Transverse colon (tissue), 4 donors: ENCODE data around the gene FAXDC2. TPM values are rescaled to one million over a fixed set of nuclear protein-coding genes. Genes with fewer than 3 reads are reported as not detected.
A peak's percentile ranks its signal among the peaks of the same experiment; 100 is the strongest.

Experiments
- DNase-seq: peaks from one replicate; pipeline ENCODE4 v3.0.0-alpha.2; 2019
- H3K27ac ChIP-seq, 4 donors: fragments of 200-600 bp; sonication (generic); 2 replicates each; pipeline ENCODE4 v1.5.1; 2016 to 2018; ENCODE audit warnings: inconsistent platforms in 4 of 4
- H3K27me3 ChIP-seq: fragments of 200-600 bp; sonication (generic); 2 replicates; pipeline ENCODE4 v1.5.1; 2017; ENCODE audit warnings: inconsistent platforms
- H3K36me3 ChIP-seq, 4 donors: fragments of 200-600 bp; sonication (generic); 2 replicates each; pipeline ENCODE4 v1.5.1; 2017 to 2019; ENCODE audit warnings: inconsistent platforms in 4 of 4
- H3K4me1 ChIP-seq, 4 donors: fragments of 200-600 bp; sonication (generic); 2 replicates each; pipeline ENCODE4 v1.5.1; 2017 to 2020; ENCODE audit warnings: inconsistent platforms in 4 of 4
- H3K4me3 ChIP-seq, 4 donors: fragments of 200-600 bp; sonication (generic); 1 replicate in 1 of 4; 2 replicates in 3 of 4; pipeline versions ENCODE4 v1.5.1 to v1.6.1; 2017 to 2019; ENCODE audit warnings: inconsistent platforms in 4 of 4
- H3K9me3 ChIP-seq, 2 donors: fragments of 200-600 bp; sonication (generic); 2 replicates each; pipeline ENCODE4 v1.5.1; 2017 to 2019; ENCODE audit warnings: inconsistent platforms in 2 of 2
- CTCF ChIP-seq, 5 experiments: fragments of 200-600 bp in 3 of 5; fragments of 450-650 bp in 2 of 5; sonication (generic) in 3 of 5; IDR thresholded peaks; 1 replicate in 2 of 5; 2 replicates in 3 of 5; pipeline ENCODE4 v1.5.1; 2016 to 2017; ENCODE audit warnings: antibody characterized with exemption in 5 of 5, inconsistent platforms in 3 of 5, mild to moderate bottlenecking in 2 of 5, moderate library complexity in 1 of 5
- EP300 ChIP-seq: sonication (generic); formaldehyde crosslinking; IDR thresholded peaks from one replicate; pipeline ENCODE4 v1.6.1; 2017; ENCODE audit warnings: antibody characterized with exemption, low read depth
- POLR2A ChIP-seq: fragments of 450-650 bp; IDR thresholded peaks from one replicate; pipeline ENCODE4 v1.6.1; 2016; ENCODE audit warnings: antibody characterized with exemption, mild to moderate bottlenecking, moderate library complexity
- POLR2AphosphoS5 ChIP-seq, 3 donors: sonication (generic); formaldehyde crosslinking; IDR thresholded peaks; one replicate each; pipeline ENCODE4 v1.6.1; 2016; ENCODE audit warnings: antibody characterized with exemption in 3 of 3
- WGBS, 2 donors: methylation state at CpG; one replicate each; pipeline ENCODE4 v1.1.5; 2018; ENCODE audit warnings: low coverage in 1 of 2; 5-methylcytosine and 5-hydroxymethylcytosine counted together
- in situ Hi-C, 4 donors: fragments of 200-750 bp; cut with MboI; loops; one replicate each; pipeline versions ENCODE4 v1.15.0 to v1.15.1; 2017; ENCODE audit warnings: low sequenced_read_pairs in 3 of 4, low pct_ligation_motif_present in 1 of 4, low pct_unique_long_range_greater_than_20kb in 1 of 4
- intact Hi-C: fragments of 100-400 bp; cut with DNase I; formaldehyde crosslinking; loops from one replicate; pipeline ENCODE4 v1.15.1; 2023; ENCODE audit warnings: low total_unique reads
- total RNA-seq, 4 donors: library from RNA; depleted of rRNA; stranded (reverse); fragments of >200 nt; gene quantifications; one replicate each; pipeline ENCODE4 v1.1.0, GENCODE V29; 2016

Gene FAXDC2
- total RNA-seq, 4 donors from 2014 or later, result 10.3 to 54.8 (median 27.4) TPM

GRCh38 chr5:154865466-154866184 is 15.2 kb upstream of the FAXDC2 start:
- TF ChIP-seq POLR2A (no peak), CTCF (IDR thresholded peaks at IDR 0.05) (no peak), POLR2AphosphoS5 (IDR thresholded peaks at IDR 0.05) (no peak), EP300 (no peak)
- H3K4me3 ChIP-seq, result no peak overlapping the region
- peaks cover 16 to 37% (median 27%) of the 10 kb centered on the region in 4 donors for H3K4me1 ChIP-seq
- intact Hi-C loops (no loop called here), in situ Hi-C loops (no loop called here)
- 58 to 59% methylated on average over 5 of the region's 5 CpGs for WGBS, 2 donors
- H3K27ac ChIP-seq, result peak overlapping the region in 1 of 4 donors; percentile 18
- no peaks in the 10 kb centered on the region for H3K9me3 ChIP-seq
- H3K36me3 ChIP-seq, result peaks cover 0 to 30% (median 7%) of the 10 kb centered on the region in 4 donors
- H3K27me3 ChIP-seq, result no peaks in the 10 kb centered on the region
- no peak for DNase-seq

- peaks cover 24 to 49% (median 39%) of the 10 kb centered on the region in 4 donors for H3K4me1 ChIP-seq
- H3K27ac ChIP-seq, result no peak overlapping the region
Observed at GRCh38 chr5:154863291-154864080, 13.1 kb upstream of the FAXDC2 start.

GRCh38 chr5:154862766-154863165 is 12.4 kb upstream of the FAXDC2 start:
- intact Hi-C loops, result no loop called here
- no peaks in the 10 kb centered on the region for H3K9me3 ChIP-seq
- DNase-seq, result no peak

More at GRCh38 chr5:154863291-154864080, 13.1 kb upstream of the FAXDC2 start:
- intact Hi-C loops (no loop called here), in situ Hi-C loops (no loop called here)
- DNase-seq, result no peak
- H3K36me3 ChIP-seq, result peaks cover 0 to 26% (median 7%) of the 10 kb centered on the region in 4 donors
- TF ChIP-seq POLR2A, result no peak
- H3K4me3 ChIP-seq, result no peak overlapping the region
- H3K9me3 ChIP-seq, result no peaks in the 10 kb centered on the region
- 85 to 92% methylated on average over 4 to 7 of the region's 7 CpGs for WGBS, 2 donors
- no peaks in the 10 kb centered on the region for H3K27me3 ChIP-seq

GRCh38 chr5:154861946-154862345 is 11.5 kb upstream of the FAXDC2 start:
- intact Hi-C loops (no loop called here), in situ Hi-C loops (no loop called here)
- DNase-seq, result no peak
- no peaks in the 10 kb centered on the region for H3K27me3 ChIP-seq
- H3K36me3 ChIP-seq, result peaks cover 0 to 18% (median 6%) of the 10 kb centered on the region in 4 donors
- H3K4me3 ChIP-seq, result no peak overlapping the region
- H3K4me1 ChIP-seq, result peaks cover 24 to 51% (median 43%) of the 10 kb centered on the region in 4 donors
- H3K27ac ChIP-seq, result no peak overlapping the region
- no peaks in the 10 kb centered on the region for H3K9me3 ChIP-seq
- TF ChIP-seq EP300, result no peak
- no peak for TF ChIP-seq CTCF (IDR thresholded peaks at IDR 0.05)
- TF ChIP-seq POLR2AphosphoS5 (IDR thresholded peaks at IDR 0.05), result no peak
- TF ChIP-seq POLR2A, result no peak
- WGBS, 2 donors, result 62 to 78% methylated on average over 5 to 8 of the region's 8 CpGs

More at GRCh38 chr5:154862766-154863165, 12.4 kb upstream of the FAXDC2 start:
- H3K4me1 ChIP-seq, result peaks cover 24 to 49% (median 39%) of the 10 kb centered on the region in 4 donors
- peaks cover 0 to 24% (median 7%) of the 10 kb centered on the region in 4 donors for H3K36me3 ChIP-seq
- 72% methylated on average over 2 of the region's 2 CpGs for WGBS, 2 donors
- H3K27ac ChIP-seq, result no peak overlapping the region
- no peaks in the 10 kb centered on the region for H3K27me3 ChIP-seq
- TF ChIP-seq CTCF (IDR thresholded peaks at IDR 0.05) (no peak), POLR2AphosphoS5 (IDR thresholded peaks at IDR 0.05) (no peak), POLR2A (no peak), EP300 (no peak)
- in situ Hi-C loops, result no loop called here
- no peak overlapping the region for H3K4me3 ChIP-seq
